NCI-H2081 treated with DMSO at 0.1 percent for 48 hours (cell line): ENCODE measurements around the gene SLC44A1.

Source experiments
- DNase-seq: peaks from one replicate; lab custom pipeline; 2025; lab: John Stamatoyannopoulos, UW

Gene SLC44A1

DNA sequence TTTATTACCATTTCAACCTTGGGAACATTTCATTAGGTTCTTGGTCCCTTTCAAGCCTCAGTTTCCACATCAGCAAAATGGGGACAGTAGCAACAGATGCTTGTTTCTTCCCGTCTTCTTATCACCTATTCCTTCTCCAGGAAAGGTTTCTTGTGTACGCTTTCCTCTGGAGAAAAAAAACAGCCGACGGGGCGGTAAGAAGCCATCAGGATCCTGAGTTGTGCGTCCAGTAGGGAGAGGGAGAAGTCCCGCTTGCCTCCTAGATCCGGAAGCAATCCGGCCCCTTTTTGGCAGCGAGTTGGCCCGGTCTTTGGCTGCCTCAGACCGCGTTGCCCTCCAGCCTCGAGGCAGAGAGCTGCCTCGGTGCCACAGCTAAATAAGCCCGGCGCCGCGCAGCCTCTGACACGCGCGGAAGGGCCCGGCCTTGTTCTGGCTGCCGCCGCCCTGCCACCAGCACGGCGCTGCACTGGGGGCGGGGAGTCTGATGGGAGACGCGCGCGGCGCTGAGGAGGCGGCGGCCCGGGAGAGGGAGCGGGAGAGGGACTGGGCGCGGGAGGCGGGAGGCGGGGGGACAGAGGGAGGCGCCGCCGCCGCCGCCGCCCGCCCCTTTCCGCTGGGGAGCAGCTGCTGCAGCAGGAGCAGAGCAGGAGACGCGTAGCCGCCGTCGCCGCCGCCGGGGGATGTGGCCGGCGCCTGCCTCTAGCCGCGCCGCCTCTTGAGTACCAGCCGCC is at the start of gene SLC44A1:
Gene SLC44A1, plus strand, starts transcription at position 649 of the 731 bp plus-strand sequence. CDS start 218 bp downstream, outside the sequence.
- peak; percentile 84 for DNase-seq

GRCh38 chr9:105195259-105195658 is 49.2 kb upstream of the SLC44A1 start:
- DNase-seq: no peak

DNA sequence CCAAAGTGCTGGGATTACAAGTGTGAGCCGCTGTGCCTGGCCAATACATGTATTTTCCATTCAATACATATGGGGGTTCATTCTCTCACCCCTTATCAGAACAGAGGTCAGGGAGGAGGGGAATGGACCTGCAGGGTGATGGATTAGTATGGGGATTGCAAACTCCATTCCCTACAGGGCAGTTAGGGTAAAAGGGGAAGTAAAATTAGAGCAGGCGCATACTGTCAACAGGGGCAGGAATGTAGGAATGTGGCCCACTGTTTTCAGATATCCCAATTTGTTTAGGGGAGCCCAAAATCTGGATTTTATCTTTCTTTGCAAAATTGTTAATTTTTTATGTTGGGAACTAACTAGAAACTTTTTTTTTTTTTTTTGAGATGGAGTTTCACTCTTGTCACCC is 46.4 kb upstream of the SLC44A1 start:
- no peak for DNase-seq

GRCh38 chr9:105198865-105199264 is 45.6 kb upstream of the SLC44A1 start:
- no peak for DNase-seq

DNA sequence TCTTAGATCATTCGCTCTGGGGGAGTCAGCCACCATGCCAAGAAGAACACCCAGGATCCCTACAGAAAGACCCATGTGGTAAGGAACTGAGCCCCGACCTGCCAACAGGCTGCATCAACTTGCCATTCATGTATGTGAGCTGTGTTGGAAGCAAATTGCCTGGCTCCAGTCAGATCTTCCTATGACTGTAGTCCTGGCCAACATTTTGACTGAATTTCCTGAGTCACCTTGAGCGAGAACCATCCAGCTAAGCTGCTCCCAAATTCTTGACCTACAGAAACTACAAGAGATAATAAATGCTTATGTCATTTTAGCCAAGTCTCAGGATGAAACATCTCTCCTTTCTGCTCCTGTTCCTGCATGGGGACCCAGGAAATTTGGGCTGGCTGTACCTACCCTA is 40.0 kb upstream of the SLC44A1 start:
- no peak for DNase-seq

DNA sequence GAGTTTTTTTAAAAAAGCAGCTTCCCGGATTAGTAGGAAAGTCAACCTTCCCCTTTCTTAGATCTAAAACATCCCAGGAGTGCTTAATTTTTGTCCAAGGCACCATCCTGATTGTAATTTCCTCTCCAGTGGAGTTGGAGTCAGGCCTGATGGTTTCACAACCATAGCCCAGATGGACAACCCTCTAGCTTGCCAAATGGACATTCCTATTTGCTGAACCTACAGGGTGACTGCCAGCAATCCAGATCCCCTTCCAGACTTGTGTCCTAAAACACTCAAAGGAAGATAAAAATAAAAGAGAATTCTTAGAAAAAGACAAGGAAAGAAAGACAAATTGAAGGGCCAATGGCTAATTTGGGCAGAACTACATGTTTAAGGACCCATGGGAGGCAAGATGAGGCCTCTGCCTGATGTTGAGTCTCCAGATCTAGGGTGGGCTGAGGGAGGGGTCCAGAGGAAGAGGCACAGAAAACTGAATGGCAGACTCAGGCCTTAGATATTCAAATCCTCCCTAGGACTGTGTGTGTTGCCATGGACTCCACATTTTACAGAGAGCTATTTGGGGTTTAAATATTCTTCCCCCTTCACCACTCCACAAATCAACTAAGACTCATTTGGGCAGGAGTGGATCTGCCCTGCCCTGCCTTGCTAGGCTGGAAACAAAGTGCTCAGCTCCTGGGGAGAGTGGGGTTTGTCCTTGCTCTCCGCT is 38.5 kb upstream of the SLC44A1 start:
- DNase-seq: no peak

DNA sequence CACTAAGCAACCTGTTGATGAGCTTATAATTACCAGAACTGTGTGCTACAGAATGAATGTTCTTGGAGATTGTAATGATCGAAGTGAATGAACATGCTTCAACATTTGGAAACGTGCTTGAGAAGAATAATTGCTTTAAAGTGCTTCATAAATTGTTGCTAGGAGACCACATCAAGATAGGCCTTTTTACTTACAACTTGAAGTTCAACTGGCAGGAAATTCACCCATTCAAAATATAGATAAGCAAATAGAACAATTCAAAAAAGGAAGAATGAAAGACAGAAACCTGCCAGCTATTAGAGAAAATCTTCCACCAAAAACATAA is 38.0 kb upstream of the SLC44A1 start:
- DNase-seq: no peak

- no peak for DNase-seq
Measured at GRCh38 chr9:105206821-105207699, 37.4 kb upstream of the SLC44A1 start.

DNA sequence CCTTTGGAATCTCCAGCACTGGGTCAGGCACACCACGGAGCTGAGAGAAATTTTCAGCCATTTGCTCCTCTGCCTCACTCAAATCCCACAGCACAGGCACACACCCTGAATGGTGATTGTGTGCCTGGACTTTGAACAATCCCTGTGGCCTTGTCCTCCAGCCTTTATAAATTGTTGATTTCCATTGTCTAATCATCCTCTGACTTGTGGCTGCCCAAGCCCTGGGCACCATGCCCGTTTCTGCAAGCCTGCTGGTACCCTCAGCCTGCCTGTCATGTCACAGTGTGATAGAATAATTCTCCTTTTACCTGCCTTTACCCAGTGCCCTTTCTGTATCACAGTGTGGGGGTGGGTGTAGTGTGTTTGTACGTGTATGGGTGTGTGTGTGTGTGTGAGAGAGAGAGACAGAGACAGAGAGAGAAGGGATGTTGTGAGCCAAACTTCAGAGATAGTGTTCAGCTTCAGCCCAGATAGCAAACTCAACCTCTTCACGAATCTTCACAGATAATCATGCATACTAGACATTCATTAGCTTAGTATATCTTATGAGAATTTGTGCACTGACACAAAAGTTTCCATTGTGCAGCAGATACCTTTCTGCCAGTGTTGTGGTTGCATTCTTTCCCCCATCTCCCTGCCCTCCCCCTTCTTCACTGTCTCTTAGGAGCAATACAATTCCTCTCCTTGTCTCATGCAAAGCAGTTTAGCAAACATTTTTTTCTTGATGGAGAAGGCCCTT is 27.8 kb upstream of the SLC44A1 start:
- DNase-seq: no peak

DNA sequence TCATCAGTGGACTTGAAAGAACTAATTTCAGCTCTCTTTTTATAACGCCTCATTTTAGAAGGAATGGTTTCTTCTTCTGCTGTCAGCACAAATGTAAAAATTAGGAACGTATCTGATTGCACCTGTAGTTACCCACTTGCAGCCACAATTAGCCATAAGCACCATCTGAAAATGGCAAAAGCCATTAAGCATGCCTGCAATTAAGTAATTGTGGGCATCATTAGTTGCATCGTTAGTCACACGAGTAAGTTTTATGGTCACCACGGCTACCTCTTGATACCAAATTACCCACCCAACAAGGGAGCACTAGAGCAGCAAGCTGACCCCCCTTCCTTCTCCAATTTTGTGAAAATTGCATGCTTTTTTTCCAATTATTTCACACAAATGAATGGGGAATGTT is 25.8 kb upstream of the SLC44A1 start:
- DNase-seq: no peak

GRCh38 chr9:105219291-105219805 is 25.1 kb upstream of the SLC44A1 start:
- no peak for DNase-seq

DNA sequence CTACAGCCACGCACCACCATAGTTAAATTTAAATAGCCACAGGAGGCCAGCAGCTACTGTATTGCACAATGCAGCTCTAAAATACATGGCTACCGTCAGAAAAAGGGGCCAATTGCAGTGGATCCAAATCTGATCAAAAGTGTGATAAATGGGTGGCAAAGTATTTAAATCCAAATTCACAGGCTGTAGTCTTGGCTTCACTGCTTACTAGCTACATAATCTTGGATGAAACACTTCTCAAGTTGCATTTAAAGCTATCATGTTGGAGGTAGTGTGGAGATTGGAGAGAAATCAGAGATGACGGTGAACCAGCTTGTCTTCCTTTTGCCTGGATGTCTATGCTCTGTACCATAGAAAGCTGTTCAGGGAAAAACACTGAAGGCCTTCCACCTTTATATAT is 24.0 kb upstream of the SLC44A1 start:
- DNase-seq: no peak

GRCh38 chr9:105223544-105224140 is 20.8 kb upstream of the SLC44A1 start:
- DNase-seq: no peak

- DNase-seq: no peak
Measured at GRCh38 chr9:105226055-105226454, 18.4 kb upstream of the SLC44A1 start.

GRCh38 chr9:105232207-105232606 is 12.2 kb upstream of the SLC44A1 start:
- DNase-seq: no peak

- DNase-seq: no peak
Measured at GRCh38 chr9:105233873-105234272, 10.6 kb upstream of the SLC44A1 start.

DNA sequence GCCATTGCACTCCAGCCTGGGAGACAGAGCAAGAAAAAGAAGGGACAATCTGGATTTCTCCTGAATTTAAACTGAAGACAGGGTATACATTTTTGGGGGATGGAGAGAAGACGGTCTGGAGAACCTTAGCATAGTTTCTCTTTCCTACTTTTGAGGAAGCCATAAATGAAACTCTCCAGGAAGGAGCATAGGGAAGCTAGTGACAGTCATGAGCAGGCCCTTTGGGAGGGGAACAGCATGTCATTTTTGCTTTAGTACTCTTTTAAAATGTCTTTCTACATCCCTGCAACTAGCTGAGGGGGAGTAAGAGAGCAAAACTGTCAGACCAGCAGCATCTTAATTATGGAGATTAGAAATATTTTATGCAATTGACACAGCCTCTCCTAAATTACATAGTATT is 8.2 kb upstream of the SLC44A1 start:
- no peak for DNase-seq

GRCh38 chr9:105237246-105237645 is 7.2 kb upstream of the SLC44A1 start:
- no peak for DNase-seq

DNA sequence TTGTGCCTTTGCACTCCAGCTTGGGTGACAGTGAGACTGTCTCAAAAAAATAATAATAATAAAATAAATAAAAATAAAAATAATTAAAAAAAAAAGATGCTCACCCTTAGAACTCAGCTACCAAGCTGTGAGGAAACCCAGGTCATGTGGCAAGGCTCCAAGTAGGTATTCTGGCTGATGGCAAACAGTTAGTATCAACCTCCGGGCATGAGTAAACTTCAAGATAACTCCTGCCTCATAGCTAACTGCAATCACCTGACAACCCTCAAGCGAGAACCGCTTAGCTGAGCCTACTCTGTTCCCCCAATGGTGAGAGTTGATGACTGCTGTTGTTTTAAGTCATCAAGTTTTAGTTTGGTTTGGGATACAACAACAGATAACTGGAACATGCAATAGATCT is 6.1 kb upstream of the SLC44A1 start:
- no peak for DNase-seq

DNA sequence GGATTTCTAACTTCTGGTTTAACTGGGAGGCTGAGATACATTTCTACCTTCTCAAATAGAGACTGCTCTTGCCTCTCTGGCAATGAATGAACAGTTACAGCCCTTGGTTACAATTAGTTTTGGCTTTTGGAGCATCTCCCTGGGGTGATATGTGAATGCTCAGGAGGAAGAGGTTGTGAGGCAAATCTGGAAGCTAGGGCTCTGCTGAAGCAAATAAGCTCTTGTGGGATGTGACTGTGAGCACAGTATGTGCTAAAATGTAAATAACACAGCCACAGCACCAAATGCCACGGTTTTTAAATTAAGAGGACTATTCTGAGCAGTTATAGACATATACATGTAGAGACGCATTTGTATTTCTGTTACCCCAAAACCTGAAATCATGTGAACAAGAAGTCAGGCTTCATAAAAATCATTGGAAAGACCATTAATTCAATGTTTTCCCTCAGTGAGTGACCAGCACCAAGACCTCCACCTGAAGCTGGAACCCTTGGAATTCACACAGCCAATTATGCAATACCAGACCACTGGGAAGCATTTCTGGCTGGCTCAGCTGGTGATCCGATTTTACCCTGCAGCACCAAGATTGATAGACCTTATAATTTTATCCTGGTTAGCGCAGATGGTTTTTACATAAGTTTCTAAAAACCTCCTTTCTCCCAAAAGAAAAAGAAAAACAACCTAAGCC is 3.0 kb upstream of the SLC44A1 start:
- DNase-seq: no peak

GRCh38 chr9:105242062-105242461 is 2.4 kb upstream of the SLC44A1 start:
- DNase-seq: no peak
